OCI-LY1 (cell line): ENCODE data around the gene CYFIP1.

Experiments
- H2AFZ ChIP-seq: fragments of 200-600 bp; sonication (generic), shearing (Covaris generic); 2 replicates; pipeline ENCODE4 v1.6.0; 2014; ENCODE audit warnings: antibody characterized with exemption, mild to moderate bottlenecking, low read length
- H3F3A ChIP-seq: fragments of 200-600 bp; sonication (generic), shearing (Covaris generic); 2 replicates; pipeline ENCODE4 v1.6.0; 2014; ENCODE audit warnings: mild to moderate bottlenecking, antibody characterized with exemption, low read length, moderate library complexity; ENCODE audit not compliant: insufficient read depth
- H3K27ac ChIP-seq: fragments of 200-600 bp; sonication (generic); 2 replicates; pipeline ENCODE4 v1.5.1; 2014; ENCODE audit warnings: low read length, mixed run types, mild to moderate bottlenecking, low read depth; ENCODE audit not compliant: poor library complexity, severe bottlenecking
- H3K27me3 ChIP-seq: fragments of 200-600 bp; sonication (generic); 2 replicates; pipeline ENCODE4 v1.6.0; 2014; ENCODE audit warnings: antibody characterized with exemption, mild to moderate bottlenecking, low read length, moderate library complexity; ENCODE audit not compliant: insufficient read depth
- H3K36me3 ChIP-seq: fragments of 200-600 bp; sonication (generic); 2 replicates; pipeline ENCODE4 v1.6.1; 2014; ENCODE audit warnings: mild to moderate bottlenecking, antibody characterized with exemption, low read length, moderate library complexity, mixed read lengths; ENCODE audit not compliant: insufficient read depth
- H3K4me1 ChIP-seq: fragments of 200-600 bp; sonication (generic); 2 replicates; pipeline ENCODE4 v1.5.1; 2014; ENCODE audit warnings: mild to moderate bottlenecking, low read length, moderate library complexity; ENCODE audit not compliant: insufficient read depth, severe bottlenecking
- H3K4me2 ChIP-seq: fragments of 200-600 bp; sonication (generic), shearing (Covaris generic); 2 replicates; pipeline ENCODE4 v1.6.1; 2014; ENCODE audit warnings: low read length
- H3K4me3 ChIP-seq: fragments of 200-600 bp; sonication (generic); 2 replicates; pipeline ENCODE4 v1.5.1; 2014; ENCODE audit warnings: low read length, low read depth, mild to moderate bottlenecking, mixed read lengths; ENCODE audit not compliant: poor library complexity, severe bottlenecking
- H3K79me2 ChIP-seq: fragments of 200-600 bp; shearing (Covaris generic); 2 replicates; pipeline ENCODE4 v1.6.1; 2016; ENCODE audit warnings: mixed run types, low read length, mixed read lengths; ENCODE audit not compliant: insufficient read depth
- H3K9ac ChIP-seq: fragments of 200-600 bp; sonication (generic), shearing (Covaris generic); 2 replicates; pipeline ENCODE4 v1.6.1; 2014; ENCODE audit warnings: mild to moderate bottlenecking, low read length, mixed read lengths
- H3K9me2 ChIP-seq: fragments of 200-600 bp; sonication (generic), shearing (Covaris generic); 2 replicates; pipeline ENCODE4 v1.6.1; 2014; ENCODE audit warnings: low read depth, mild to moderate bottlenecking, low read length, mixed read lengths
- H3K9me3 ChIP-seq: fragments of 200-600 bp; shearing (Covaris generic); 2 replicates; pipeline ENCODE4 v1.6.1; 2014; ENCODE audit warnings: low read length, mixed read lengths
- H4K20me1 ChIP-seq: fragments of 200-600 bp; sonication (generic), shearing (Covaris generic); 2 replicates; pipeline ENCODE4 v1.6.0; 2016; ENCODE audit warnings: mild to moderate bottlenecking, low read length; ENCODE audit not compliant: insufficient read depth
- EZH2 ChIP-seq: fragments of 200-600 bp; sonication (generic), shearing (Covaris generic); IDR thresholded peaks from 2 replicates; pipeline ENCODE4 v1.8.0; 2017; ENCODE audit warnings: borderline replicate concordance, mixed run types, mild to moderate bottlenecking, antibody characterized with exemption, low read length, moderate library complexity, mixed read lengths
- TF ChIP-seq, protein P1 (sequence below): fragments of 200-600 bp; sonication (generic), shearing (Covaris generic); IDR thresholded peaks from 2 replicates; pipeline ENCODE4 v1.5.1; 2017; ENCODE audit warnings: mild to moderate bottlenecking, antibody characterized with exemption, low read length, moderate library complexity, mixed read lengths

CYFIP1 gene

DNA sequence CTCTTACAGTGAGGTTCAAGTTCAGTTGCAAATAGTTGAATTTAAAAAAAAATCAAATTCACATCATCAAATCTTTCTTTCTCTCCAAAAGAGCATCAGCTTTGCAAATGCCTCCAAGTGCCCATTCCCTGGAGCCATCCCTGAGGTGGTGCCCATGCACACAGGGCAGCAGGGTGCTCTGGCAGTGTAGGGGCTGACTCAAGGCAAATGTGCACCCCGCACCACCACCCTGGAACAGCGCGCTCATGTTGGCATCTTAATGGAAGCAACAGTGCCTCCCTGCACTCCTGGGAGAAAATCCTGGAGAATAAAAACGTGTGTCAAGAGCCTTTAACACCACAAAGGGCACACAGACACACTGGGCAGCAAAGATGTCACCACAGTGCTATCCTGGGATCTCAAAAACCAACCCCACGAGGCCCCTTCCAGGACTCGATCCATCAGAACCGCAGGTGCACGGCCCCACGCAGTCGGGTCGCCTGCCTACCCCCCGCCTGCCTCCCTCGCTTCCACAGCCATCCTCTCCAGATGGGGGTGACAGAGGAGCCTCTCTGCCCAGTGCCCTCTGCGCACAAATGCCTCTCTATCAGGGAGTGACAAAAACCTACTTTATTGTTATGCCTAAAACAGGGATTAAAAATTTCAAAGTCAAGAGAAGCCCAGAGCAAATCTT is 90.9 kb downstream of the CYFIP1 start:
- Histone ChIP-seq H4K20me1 (no peaks in the 10 kb centered on the region), H3K27ac (no peak overlapping the region), H3F3A (no peaks in the 10 kb centered on the region)

DNA sequence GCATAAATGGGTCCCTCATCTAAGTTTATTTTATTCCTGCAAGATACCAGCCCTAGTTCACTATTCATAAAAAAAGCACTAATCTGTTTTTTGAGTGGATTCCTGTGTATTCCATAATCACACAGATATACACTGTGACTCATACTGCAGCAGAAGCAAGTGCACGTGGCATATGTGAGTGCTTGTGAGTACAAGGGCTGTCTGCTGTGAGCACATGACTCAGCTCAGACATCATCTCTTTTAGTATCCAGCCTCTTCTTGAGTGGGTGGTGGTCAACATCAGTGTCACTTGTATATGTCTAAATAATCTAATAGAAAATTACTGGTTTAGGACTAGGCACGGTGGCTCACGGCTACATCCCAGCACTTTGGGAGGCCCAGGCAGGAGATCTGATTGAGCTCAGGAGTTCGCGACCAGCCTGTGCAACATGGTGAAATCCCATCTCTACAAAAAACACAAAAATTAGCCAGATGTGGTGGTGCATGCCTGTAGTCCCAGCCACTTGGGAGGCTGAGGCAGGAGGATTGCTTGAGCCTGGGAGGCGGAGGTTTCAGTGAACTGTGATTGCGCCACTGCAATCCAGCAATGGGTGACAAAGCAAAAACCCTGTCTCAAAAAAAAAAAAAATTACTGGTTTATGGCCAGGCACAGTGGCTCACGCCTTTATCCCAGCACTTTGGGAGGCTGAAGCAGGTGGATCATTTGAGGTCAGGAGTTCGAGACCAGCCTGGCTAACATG is 91.9 kb downstream of the CYFIP1 start:
- no peak overlapping the region for H3K4me2 ChIP-seq
- no peaks in the 10 kb centered on the region for H3F3A ChIP-seq
- H3K9ac ChIP-seq = no peak overlapping the region
- no peak overlapping the region for H3K4me3 ChIP-seq
- no peak overlapping the region for H2AFZ ChIP-seq
- no peaks in the 10 kb centered on the region for H3K9me3 ChIP-seq
- H3K36me3 ChIP-seq = no peaks in the 10 kb centered on the region
- TF ChIP-seq, protein P1, sequence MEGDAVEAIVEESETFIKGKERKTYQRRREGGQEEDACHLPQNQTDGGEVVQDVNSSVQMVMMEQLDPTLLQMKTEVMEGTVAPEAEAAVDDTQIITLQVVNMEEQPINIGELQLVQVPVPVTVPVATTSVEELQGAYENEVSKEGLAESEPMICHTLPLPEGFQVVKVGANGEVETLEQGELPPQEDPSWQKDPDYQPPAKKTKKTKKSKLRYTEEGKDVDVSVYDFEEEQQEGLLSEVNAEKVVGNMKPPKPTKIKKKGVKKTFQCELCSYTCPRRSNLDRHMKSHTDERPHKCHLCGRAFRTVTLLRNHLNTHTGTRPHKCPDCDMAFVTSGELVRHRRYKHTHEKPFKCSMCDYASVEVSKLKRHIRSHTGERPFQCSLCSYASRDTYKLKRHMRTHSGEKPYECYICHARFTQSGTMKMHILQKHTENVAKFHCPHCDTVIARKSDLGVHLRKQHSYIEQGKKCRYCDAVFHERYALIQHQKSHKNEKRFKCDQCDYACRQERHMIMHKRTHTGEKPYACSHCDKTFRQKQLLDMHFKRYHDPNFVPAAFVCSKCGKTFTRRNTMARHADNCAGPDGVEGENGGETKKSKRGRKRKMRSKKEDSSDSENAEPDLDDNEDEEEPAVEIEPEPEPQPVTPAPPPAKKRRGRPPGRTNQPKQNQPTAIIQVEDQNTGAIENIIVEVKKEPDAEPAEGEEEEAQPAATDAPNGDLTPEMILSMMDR = no peak
- no peak for TF ChIP-seq EZH2
- H4K20me1 ChIP-seq = no peaks in the 10 kb centered on the region
- no peak overlapping the region for H3K27ac ChIP-seq
- H3K9me2 ChIP-seq = no peaks in the 10 kb centered on the region
- H3K4me1 ChIP-seq = no peaks in the 10 kb centered on the region
- H3K79me2 ChIP-seq = no peaks in the 10 kb centered on the region
- H3K27me3 ChIP-seq = no peaks in the 10 kb centered on the region

More for the DNA sequence above, 90.9 kb downstream of the CYFIP1 start:
- no peaks in the 10 kb centered on the region for H3K9me2 ChIP-seq
- H3K4me2 ChIP-seq = no peak overlapping the region
- H3K4me3 ChIP-seq = no peak overlapping the region
- no peak overlapping the region for H2AFZ ChIP-seq
- H3K79me2 ChIP-seq = no peaks in the 10 kb centered on the region
- H3K9me3 ChIP-seq = no peaks in the 10 kb centered on the region
- H3K9ac ChIP-seq = no peak overlapping the region
- H3K27me3 ChIP-seq = no peaks in the 10 kb centered on the region
- no peaks in the 10 kb centered on the region for H3K36me3 ChIP-seq
- TF ChIP-seq EZH2 = no peak
- TF ChIP-seq, protein P1 = no peak
- H3K4me1 ChIP-seq = no peaks in the 10 kb centered on the region

DNA sequence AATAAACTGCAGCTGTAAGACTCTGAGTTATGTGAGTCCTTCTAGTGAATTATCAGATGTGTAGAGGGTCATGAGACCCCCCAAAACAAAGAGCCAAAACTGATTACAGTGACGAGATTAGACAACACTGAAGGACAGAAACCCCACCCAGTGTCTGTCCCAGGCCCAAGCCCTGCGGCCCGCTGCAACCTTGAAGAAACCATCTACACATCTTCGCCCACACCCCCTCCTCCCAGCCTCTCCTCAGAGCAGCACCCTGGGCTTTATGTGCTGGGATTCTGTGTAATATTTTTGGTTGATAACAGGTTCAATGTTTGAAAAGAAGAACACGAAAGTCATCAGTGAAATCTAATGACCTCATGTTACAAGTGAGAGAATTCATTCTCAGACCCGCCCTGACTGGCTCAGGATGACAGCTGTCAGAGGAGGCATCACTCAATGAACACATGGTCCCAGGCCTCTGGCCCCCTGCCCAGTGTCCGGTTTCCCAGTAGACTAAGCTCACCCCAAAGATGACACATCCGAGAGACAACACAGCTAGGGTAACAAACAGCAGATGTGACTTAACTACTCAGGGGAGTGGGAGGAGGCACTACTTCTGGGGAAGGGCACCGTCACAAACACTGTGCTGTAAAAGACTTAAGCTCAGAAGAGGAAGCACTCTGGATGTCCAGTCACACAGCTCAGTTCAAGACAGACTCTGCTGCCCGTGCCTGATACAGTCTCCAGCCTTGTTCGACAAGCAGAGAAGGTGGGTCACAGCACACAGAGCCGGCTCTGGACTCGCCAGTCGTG is 92.8 kb downstream of the CYFIP1 start:
- no peaks in the 10 kb centered on the region for H3K4me1 ChIP-seq
- H3K27me3 ChIP-seq = no peaks in the 10 kb centered on the region
- no peaks in the 10 kb centered on the region for H3K36me3 ChIP-seq
- H3K4me2 ChIP-seq = no peak overlapping the region
- no peak overlapping the region for H3K27ac ChIP-seq
- no peak overlapping the region for H3K9ac ChIP-seq
- no peaks in the 10 kb centered on the region for H3K79me2 ChIP-seq
- no peak for TF ChIP-seq EZH2
- TF ChIP-seq, protein P1 = no peak
- H3K4me3 ChIP-seq = no peak overlapping the region
- H2AFZ ChIP-seq = no peak overlapping the region
- no peaks in the 10 kb centered on the region for H3F3A ChIP-seq
- H3K9me2 ChIP-seq = no peaks in the 10 kb centered on the region
- H3K9me3 ChIP-seq = no peaks in the 10 kb centered on the region
- H4K20me1 ChIP-seq = no peaks in the 10 kb centered on the region
